ENCODE measurements around the gene PGPEP1.

- TF ChIP-seq POLR2A (IDR thresholded peaks at IDR 0.05; ENCODE audit: low read depth, low read length) (no peak), POLR2AphosphoS5 (IDR thresholded peaks at IDR 0.05; ENCODE audit: low read depth, low read length) (no peak), TAF1 (IDR thresholded peaks at IDR 0.05; ENCODE audit: borderline replicate concordance, low read depth, low read length) (no peak)
Measured at GRCh38 chr19:18415178-18415867, 74.9 kb downstream of the PGPEP1 start.

Data from GM12892 (cell line).